Stomach (tissue), 9 donors: ENCODE measurements around the gene SMIM29. TPM values are rescaled to one million over a fixed set of nuclear protein-coding genes. Genes with fewer than 3 reads are reported as not detected.

Source experiments
- DNase-seq, 2 donors: peaks; one replicate each; pipeline versions ENCODE4 v3.0.0 to v3.0.0-alpha.2; 2013 to 2019
- H3K27ac ChIP-seq, 5 donors: fragments of 200-600 bp in 4 of 5; sonication (generic) in 4 of 5; one replicate each; pipeline ENCODE4 v1.5.1; 2013 to 2019; ENCODE audit warnings: mild to moderate bottlenecking in 1 of 5, moderate library complexity in 1 of 5
- H3K27me3 ChIP-seq, 3 donors: fragments of 200-600 bp; sonication (generic); one replicate each; pipeline ENCODE4 v1.5.1; 2017 to 2019; ENCODE audit warnings: mixed run types in 1 of 3
- H3K36me3 ChIP-seq, 4 donors: fragments of 200-600 bp; sonication (generic); 1 replicate in 3 of 4; 2 replicates in 1 of 4; pipeline ENCODE4 v1.5.1; 2016 to 2019
- H3K4me1 ChIP-seq, 4 donors: fragments of 200-600 bp; sonication (generic); one replicate each; pipeline ENCODE4 v1.5.1; 2016 to 2019
- H3K4me3 ChIP-seq, 4 donors: fragments of 200-600 bp; sonication (generic) in 3 of 4; one replicate each; pipeline ENCODE4 v1.5.1; 2016 to 2019; ENCODE audit warnings: mild to moderate bottlenecking in 1 of 4
- H3K9me3 ChIP-seq, 4 donors: fragments of 200-600 bp; sonication (generic); one replicate each; pipeline ENCODE4 v1.5.1; 2016 to 2019
- EP300 ChIP-seq: sonication (generic); formaldehyde crosslinking; IDR thresholded peaks from one replicate; pipeline ENCODE4 v1.6.1; 2017; ENCODE audit warnings: antibody characterized with exemption
- POLR2A ChIP-seq, 4 donors: fragments of 450-650 bp; IDR thresholded peaks; one replicate each; pipeline ENCODE4 v1.6.1; 2016; ENCODE audit warnings: antibody characterized with exemption in 4 of 4, control low read depth in 2 of 4, mild to moderate bottlenecking in 1 of 4, moderate library complexity in 1 of 4
- POLR2AphosphoS5 ChIP-seq, 3 donors: sonication (generic); formaldehyde crosslinking; IDR thresholded peaks; one replicate each; pipeline ENCODE4 v1.6.1; 2016; ENCODE audit warnings: antibody characterized with exemption in 3 of 3
- WGBS, 5 donors: extraction: QIAGEN DNeasy Blood & Tissue Kit in 3 of 5; methylation state at CpG; one replicate each; pipeline versions ENCODE4 v1.1.5 to v1.1.7; 2013 to 2018; 5-methylcytosine and 5-hydroxymethylcytosine counted together
- intact Hi-C: fragments of 100-400 bp; cut with DNase I; formaldehyde crosslinking; loops from one replicate; pipeline ENCODE4 v1.15.1; 2023; ENCODE audit warnings: low total_unique reads
- polyA plus RNA-seq, 3 donors: library from polyadenylated mRNA; stranded (reverse); fragments of 200-250 nt; gene quantifications; one replicate each; pipeline ENCODE4 v1.2.3, GENCODE V29; 2013
- total RNA-seq, 5 donors: library from RNA; depleted of rRNA; stranded (reverse); fragments of >200 nt; gene quantifications; one replicate each; pipeline versions ENCODE4 v1.1.0 to v1.2.3, GENCODE V29; 2014 to 2016
- TF ChIP-seq, protein P1 (sequence below), 7 experiments: fragments of 450-650 bp in 4 of 7; fragments of 200-600 bp in 3 of 7; sonication (generic) in 3 of 7; IDR thresholded peaks; one replicate each; pipeline ENCODE4 v1.5.1; 2016 to 2019; ENCODE audit warnings: antibody characterized with exemption in 7 of 7, control low read depth in 2 of 7, mild to moderate bottlenecking in 1 of 7
- donor health status: healthy with polysubstance abuse.
- donor health status: Bipolar disorder and iron deficiency.
- donor health status: healthy.

The SMIM29 gene
- total and polyA plus RNA-seq, 8 donors: 2.8 to 49.1 (median 26.7) TPM

DNA sequence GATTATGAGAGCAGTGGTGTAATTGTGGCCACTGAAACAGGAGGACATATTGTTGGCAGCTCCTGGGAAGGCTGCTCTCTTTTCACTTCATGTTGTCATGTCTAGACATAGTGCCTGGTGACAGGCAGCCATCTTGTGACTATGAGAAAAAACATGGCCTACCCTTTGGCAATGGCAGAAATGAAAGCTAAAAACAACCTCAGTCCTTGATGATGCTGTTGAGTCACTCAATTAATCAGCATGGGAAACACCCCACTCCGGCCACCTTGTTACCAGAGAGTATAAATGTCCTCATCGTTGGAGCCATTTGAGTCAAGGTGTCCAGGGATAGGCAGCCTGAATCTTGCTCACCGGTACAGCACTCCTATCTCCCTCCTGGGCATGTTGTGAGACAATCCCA lies 43.3 kb downstream of the SMIM29 start:
- H3K4me1 ChIP-seq: no peaks in the 10 kb centered on the region
- H3K4me3 ChIP-seq: no peak overlapping the region
- H3K9me3 ChIP-seq: no peaks in the 10 kb centered on the region
- no peak for DNase-seq
- peaks cover 0 to 7% (median 0%) of the 10 kb centered on the region in 3 donors for H3K27me3 ChIP-seq
- no peaks in the 10 kb centered on the region for H3K36me3 ChIP-seq
- WGBS, 5 donors: 82 to 96% (median 93%) methylated on average over 3 of the region's 3 CpGs
- H3K27ac ChIP-seq: no peak overlapping the region
- TF ChIP-seq EP300 (no peak), POLR2A (IDR thresholded peaks at IDR 0.05) (no peak), POLR2AphosphoS5 (IDR thresholded peaks at IDR 0.05) (no peak)
- TF ChIP-seq, protein P1, sequence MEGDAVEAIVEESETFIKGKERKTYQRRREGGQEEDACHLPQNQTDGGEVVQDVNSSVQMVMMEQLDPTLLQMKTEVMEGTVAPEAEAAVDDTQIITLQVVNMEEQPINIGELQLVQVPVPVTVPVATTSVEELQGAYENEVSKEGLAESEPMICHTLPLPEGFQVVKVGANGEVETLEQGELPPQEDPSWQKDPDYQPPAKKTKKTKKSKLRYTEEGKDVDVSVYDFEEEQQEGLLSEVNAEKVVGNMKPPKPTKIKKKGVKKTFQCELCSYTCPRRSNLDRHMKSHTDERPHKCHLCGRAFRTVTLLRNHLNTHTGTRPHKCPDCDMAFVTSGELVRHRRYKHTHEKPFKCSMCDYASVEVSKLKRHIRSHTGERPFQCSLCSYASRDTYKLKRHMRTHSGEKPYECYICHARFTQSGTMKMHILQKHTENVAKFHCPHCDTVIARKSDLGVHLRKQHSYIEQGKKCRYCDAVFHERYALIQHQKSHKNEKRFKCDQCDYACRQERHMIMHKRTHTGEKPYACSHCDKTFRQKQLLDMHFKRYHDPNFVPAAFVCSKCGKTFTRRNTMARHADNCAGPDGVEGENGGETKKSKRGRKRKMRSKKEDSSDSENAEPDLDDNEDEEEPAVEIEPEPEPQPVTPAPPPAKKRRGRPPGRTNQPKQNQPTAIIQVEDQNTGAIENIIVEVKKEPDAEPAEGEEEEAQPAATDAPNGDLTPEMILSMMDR (IDR thresholded peaks at IDR 0.05): no peak
- intact Hi-C loops: no loop called here

DNA sequence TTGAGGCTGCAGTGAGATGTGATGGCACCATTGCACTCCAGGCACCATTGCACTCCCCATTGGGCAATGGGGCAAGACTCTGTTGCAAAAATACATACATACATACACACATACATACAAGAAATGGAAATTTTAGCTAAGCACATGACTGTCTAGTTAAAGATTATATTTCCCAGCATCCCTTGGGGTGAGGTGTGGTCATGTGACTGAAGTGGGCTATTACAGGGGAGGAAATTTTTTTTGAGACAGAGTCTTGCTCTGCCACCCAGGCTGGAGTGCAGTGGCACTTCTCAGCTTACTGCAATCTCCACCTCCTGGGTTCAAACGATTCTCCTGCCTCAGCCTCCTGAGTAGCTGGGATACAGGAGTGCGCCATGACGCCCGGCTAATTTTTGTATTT lies 44.1 kb downstream of the SMIM29 start:
- no peaks in the 10 kb centered on the region for H3K9me3 ChIP-seq
- no peak for DNase-seq

DNA sequence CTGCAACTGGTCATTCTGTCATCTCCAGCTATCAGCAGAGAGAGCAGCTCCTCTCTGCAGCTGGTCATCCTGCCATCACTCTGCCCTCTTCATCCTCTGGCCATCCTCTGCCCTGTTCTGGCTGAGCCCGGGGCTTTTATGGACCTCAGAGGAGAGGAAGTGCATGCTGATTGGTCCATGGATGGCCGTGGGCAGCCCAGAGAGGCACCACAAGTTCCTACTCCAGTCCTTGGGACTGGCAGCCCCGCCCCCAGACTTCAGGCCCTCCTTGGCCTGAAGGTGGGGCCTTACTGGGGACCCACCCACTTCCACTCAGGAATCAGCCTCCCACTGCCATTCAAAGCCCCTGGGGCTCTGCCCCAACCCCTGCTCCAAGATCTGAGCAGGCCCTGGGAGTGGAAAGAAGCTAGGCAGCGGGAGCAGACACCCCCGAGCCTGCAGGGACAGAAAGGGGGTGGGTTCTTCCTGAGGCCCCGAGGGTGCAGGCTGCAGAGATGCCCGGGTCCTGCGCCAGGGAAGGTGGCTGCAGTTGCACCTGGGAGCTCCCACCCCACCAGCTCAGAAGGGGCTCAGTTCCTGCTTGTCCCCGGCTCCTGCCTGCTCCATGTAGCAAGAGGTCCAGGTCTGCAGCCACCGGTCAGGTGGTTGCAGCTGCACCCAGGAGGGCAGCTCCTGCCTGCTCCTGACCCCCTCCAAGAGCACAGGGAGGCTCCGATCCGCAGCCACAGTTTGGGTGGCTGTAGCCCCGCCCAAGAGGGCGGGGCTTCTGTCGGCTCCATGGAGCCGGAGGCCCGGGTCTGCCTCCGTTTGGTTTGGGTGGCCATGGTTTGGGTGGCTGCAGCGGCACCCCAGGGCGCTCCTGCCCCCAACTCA lies 46.2 kb downstream of the SMIM29 start:
- Histone ChIP-seq H3K27ac (no peak overlapping the region), H3K4me1 (no peaks in the 10 kb centered on the region), H3K4me3 (no peak overlapping the region), H3K27me3 (peaks cover 0 to 7% (median 0%) of the 10 kb centered on the region in 3 donors), H3K36me3 (no peaks in the 10 kb centered on the region), H3K9me3 (no peaks in the 10 kb centered on the region)
- no peak for TF ChIP-seq POLR2A (IDR thresholded peaks at IDR 0.05)
- TF ChIP-seq EP300: no peak
- TF ChIP-seq, protein P1 (IDR thresholded peaks at IDR 0.05): no peak
- TF ChIP-seq POLR2AphosphoS5 (IDR thresholded peaks at IDR 0.05): no peak
- WGBS, 5 donors: 75 to 91% (median 78%) methylated on average over 8 to 20 of the region's 20 CpGs
- intact Hi-C loops: no loop called here
- no peak for DNase-seq

More for the DNA sequence above, 44.1 kb downstream of the SMIM29 start:
- TF ChIP-seq EP300: no peak
- TF ChIP-seq POLR2AphosphoS5 (IDR thresholded peaks at IDR 0.05): no peak
- TF ChIP-seq, protein P1 (IDR thresholded peaks at IDR 0.05): no peak
- no peak for TF ChIP-seq POLR2A (IDR thresholded peaks at IDR 0.05)
- no peak overlapping the region for H3K27ac ChIP-seq
- H3K27me3 ChIP-seq: peaks cover 0 to 7% (median 0%) of the 10 kb centered on the region in 3 donors
- H3K36me3 ChIP-seq: no peaks in the 10 kb centered on the region
- intact Hi-C loops: no loop called here
- 85 to 100% (median 95%) methylated on average over 4 of the region's 4 CpGs for whole genome bisulfite sequencing, 5 donors
- H3K4me1 ChIP-seq: no peaks in the 10 kb centered on the region
- H3K4me3 ChIP-seq: no peak overlapping the region

DNA sequence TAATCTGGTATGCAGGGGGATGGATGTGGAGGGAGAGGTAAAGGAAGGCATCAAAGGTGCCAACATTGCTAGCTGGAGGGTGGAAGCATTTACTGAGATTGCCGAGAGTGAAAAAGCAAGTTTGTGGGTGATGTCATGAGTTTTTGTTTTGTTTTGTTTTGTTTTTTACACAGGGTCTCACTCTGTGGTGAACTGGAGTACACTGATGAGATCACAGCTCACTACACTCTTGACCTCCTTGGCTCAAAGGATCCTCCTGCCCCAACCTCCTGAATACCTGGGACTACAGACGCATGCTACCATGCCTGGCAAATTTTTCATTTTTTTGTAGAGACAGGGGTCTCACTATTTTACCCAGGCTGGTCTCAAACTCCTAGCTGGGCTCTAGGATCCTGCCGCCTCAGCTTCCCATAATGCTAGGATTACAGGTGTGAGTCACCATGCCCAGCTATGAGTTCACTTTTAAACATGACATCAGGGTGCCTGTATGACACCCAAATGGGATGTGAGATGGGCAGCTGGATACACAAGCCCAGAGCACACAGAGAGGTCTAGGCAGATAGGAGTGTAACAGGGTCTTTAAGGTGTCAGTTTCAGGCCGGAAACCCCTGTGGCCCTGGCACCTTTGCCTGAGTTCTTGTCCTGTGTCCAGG lies 47.2 kb downstream of the SMIM29 start:
- Histone ChIP-seq H3K4me1 (peaks cover 2 to 3% (median 3%) of the 10 kb centered on the region in 4 donors), H3K9me3 (no peaks in the 10 kb centered on the region), H3K36me3 (no peaks in the 10 kb centered on the region), H3K27me3 (peaks cover 0 to 7% (median 0%) of the 10 kb centered on the region in 3 donors), H3K27ac (no peak overlapping the region), H3K4me3 (no peak overlapping the region)
- intact Hi-C loops: no loop called here
- DNase-seq: no peak
- TF ChIP-seq EP300 (no peak), POLR2A (IDR thresholded peaks at IDR 0.05) (no peak), POLR2AphosphoS5 (IDR thresholded peaks at IDR 0.05) (no peak)
- TF ChIP-seq, protein P1 (IDR thresholded peaks at IDR 0.05): no peak
- WGBS, 5 donors: 86 to 92% (median 91%) methylated on average over 4 of the region's 4 CpGs
